Muscle of arm (tissue), 12 donors: ENCODE results near the gene SETDB1. TPM values are rescaled to one million over a fixed set of nuclear protein-coding genes. Genes with fewer than 3 reads are reported as not detected.
"Not testable (repeated sequence)": the region's sequence is repeated elsewhere in the genome, so short reads cannot be mapped to it uniquely, and the experiment has no call there.

Source experiments
- DNase-seq: peaks from one replicate; pipeline ENCODE4 v3.0.0-alpha.2; 2013
- polyA plus RNA-seq, 12 donors: library from polyadenylated mRNA; unstranded; fragments of 120-200 nt; gene quantifications; one replicate each; pipeline ENCODE4 v1.2.1, GENCODE V29; 2013; ENCODE audit not compliant: insufficient read length in 12 of 12

The SETDB1 gene
- polyA plus RNA-seq, 12 donors, result 29.8 to 72.2 (median 39.1) TPM; not detected in 1

DNA sequence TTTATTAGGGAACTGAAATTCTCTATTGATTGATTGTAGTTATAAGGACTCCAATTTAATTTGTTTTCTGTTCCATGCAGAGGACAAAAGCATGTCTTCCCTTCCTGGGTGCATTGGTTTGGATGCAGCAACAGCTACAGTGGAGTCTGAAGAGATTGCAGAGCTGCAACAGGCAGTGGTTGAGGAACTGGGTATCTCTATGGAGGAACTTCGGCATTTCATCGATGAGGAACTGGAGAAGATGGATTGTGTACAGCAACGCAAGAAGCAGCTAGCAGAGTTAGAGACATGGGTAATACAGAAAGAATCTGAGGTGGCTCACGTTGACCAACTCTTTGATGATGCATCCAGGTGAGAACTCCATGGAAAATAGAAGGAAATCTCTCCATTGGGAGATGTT is 1.5 kb downstream of the SETDB1 start:
- DNase-seq, result no peak

GRCh38 chr1:150928286-150928685 is 2.1 kb downstream of the SETDB1 start:
- no peak for DNase-seq

DNA sequence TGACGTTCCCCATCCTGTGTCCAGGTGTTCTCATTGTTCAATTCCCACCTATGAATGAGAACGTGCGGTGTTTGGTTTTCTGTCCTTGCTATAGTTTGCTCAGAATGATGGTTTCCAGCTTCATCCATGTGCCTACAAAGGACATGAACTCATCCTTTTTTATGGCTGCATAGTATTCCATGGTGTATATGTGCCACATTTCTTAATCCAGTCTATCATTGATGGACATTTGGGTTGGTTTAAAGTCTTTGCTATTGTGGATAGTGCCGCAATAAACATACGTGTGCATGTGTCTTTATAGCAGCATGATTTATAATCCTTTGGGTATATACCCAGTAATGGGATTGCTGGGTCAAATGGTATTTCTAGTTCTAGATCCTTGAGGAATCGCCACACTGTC is 2.6 kb downstream of the SETDB1 start:
- DNase-seq, result not testable (repeated sequence)

GRCh38 chr1:150931773-150932172 is 5.6 kb downstream of the SETDB1 start:
- DNase-seq, result no peak

GRCh38 chr1:150944856-150945255 is 18.7 kb downstream of the SETDB1 start:
- no peak for DNase-seq

DNA sequence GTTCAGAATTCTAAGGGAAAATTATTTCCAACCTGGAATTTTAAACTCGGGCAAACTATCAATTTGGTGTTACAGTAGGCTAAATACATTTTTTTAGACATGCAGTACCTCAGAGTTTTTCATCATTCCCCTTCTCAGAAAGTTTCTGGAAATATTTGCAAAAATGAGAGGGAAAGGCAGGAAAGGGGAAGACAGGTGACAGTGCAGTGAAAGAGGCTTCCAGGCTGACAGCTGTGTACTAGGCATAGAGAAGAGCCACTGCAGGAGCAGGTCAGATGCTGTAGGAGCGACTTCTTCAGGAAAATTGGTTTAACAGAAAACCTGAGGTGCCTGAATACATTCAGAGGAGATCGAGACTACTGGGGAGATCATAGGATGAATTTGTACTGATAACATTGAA is 28.5 kb downstream of the SETDB1 start:
- no peak for DNase-seq

GRCh38 chr1:150955280-150955679 is 29.1 kb downstream of the SETDB1 start:
- no peak for DNase-seq

DNA sequence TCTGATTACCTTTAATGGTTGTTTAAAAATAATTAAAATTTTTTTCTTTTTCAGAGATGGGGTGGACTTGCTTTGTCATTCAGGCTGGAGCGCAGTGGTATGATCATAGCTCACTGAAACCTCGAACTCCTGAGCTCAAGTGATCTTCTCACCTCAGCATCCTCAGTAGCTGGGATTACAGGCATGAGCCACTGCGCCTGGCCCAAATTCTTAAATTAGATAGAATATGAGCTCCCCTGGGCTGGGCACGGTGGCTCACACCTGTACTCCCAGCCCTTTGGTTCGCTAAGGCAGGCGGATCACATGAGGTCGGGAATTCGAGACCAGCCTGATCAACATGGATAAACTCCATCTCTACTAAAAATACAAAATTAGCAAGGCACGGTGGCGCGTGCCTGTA is 31.5 kb downstream of the SETDB1 start:
- DNase-seq, result no peak

DNA sequence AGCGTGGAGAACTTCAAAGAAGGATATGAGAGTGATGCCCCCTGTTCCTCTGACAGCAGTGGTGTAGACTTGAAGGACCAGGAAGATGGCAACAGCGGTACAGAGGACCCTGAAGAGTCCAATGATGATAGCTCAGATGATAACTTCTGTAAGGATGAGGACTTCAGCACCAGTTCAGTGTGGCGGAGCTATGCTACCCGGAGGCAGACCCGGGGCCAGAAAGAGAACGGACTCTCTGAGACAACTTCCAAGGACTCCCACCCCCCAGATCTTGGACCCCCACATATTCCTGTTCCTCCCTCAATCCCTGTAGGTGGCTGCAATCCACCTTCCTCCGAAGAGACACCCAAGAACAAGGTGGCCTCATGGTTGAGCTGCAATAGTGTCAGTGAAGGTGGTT is 34.5 kb downstream of the SETDB1 start:
- DNase-seq, result no peak

- no peak for DNase-seq
Measured at GRCh38 chr1:150961756-150962155, 35.6 kb downstream of the SETDB1 start.

GRCh38 chr1:150963321-150964163 is 37.4 kb downstream of the SETDB1 start:
- no peak for DNase-seq

GRCh38 chr1:150964164-150964489 is 38.0 kb downstream of the SETDB1 start:
- DNase-seq, result no peak

DNA sequence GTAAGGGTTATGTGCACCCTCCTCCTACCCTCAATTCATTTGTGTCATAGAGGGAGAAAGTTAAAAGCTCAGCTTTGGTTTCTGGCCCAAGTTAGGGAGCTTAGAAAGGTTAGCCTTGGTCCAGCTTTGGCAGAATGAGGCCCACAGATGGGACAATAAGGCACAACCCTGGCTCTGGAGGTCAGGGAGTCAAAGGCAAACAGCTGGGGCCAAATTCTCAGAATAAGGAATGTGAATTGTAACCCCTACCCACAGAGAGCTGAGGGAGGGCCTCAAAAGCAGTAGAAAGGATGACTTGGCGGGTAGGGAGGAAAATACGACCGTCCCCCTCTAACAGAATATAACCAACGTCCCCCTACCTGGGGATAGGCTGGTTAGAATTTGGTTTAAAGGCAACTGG is 39.4 kb downstream of the SETDB1 start:
- DNase-seq, result no peak

DNA sequence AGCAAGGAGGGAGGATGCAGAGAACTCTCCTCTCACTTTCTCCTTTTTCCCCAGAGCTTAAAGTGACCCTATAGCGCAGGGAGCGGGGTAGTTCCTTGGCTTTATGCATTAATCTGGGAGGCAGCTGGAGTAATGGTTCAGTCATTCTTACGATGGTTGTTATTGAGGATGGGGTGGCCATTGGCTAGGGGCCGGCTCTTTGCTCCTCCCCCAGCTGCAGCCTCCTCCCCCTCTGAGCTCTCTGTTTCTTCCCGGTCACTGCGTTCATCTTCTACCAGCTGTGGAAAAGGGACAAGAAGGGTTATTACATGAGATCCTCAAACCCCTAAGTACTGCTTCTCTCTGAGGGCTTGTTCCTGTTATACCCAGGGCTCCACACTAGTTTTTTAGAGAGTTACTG is 39.8 kb downstream of the SETDB1 start:
- DNase-seq, result no peak

- no peak for DNase-seq
Measured at GRCh38 chr1:150967936-150968335, 41.8 kb downstream of the SETDB1 start.

DNA sequence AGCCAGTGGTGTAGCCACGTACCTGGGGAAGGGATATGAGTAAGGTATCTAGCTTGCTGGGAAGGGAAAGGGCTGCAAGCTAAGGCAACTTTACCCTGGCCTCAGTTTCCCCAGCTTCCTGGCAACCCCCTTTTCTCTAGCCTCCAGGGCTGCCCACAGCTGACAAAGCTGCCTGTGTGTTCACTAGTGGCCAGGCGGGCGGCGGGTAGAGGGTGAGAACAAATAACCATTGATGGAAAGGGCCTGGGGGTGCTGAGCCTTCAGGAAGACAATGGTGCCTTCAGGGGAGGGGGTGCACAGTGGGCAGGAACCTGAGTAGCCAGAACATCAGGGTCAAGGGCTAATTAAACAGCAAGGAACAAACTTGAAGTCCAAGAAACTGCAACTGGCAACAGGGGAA is 42.3 kb downstream of the SETDB1 start:
- DNase-seq, result no peak

DNA sequence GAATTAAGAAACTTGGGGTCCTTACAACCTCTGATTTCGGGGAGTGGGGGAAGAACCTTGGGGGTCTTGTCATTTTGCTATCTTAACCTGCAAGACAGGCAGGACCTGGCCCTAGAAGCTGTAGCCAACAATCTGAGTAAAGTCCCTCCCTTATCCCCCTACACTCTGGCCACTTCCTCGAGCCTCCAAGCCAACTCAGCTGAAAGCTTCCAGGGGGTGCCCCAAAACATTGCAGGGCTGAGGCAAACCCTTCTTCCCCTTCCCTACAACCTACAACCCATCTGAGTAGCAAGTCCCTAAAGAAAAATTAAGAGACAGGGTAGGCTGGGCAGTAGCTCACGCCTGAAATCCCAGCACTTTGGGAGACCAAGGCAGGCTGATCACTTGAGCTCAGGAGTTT is 43.5 kb downstream of the SETDB1 start:
- no peak for DNase-seq

DNA sequence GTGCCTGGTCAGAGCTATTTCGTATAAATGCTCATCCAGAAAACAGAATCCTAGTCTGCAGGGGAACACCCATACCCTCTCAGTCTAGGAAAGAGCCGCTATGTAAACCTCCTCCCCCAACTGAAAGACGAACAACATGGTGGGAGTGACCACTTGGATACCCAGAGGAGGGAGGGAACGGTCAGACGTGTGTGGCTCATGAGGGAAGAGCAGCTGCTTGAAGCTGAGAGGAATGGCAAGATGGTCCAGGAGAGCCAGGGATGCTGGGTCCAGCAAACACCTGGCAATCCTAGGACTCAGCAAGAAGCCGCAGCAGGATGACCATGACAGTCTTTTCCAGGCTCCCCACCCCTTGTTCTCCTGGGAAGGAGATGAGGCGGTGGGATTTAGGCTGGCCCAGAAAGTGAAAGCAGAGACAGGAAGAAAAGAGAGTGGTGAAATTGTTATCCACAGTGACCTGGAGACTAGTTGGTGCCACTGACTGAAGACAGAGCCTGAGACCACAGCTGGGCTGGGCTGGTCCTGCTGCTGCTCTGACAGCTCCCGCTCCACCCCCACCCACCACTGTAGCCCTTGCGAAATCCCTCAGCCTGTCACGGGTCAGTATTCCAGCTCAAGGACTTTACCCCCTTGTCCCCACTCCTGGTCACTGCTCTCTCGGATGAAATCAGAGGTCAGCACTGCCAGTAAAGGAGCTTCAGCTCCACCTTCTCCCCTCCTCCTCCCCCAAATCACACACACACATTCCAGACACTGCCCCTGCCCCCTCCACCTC is 44.8 kb downstream of the SETDB1 start:
- no peak for DNase-seq

- DNase-seq, result no peak
Measured at GRCh38 chr1:150971583-150972416, 45.6 kb downstream of the SETDB1 start.

DNA sequence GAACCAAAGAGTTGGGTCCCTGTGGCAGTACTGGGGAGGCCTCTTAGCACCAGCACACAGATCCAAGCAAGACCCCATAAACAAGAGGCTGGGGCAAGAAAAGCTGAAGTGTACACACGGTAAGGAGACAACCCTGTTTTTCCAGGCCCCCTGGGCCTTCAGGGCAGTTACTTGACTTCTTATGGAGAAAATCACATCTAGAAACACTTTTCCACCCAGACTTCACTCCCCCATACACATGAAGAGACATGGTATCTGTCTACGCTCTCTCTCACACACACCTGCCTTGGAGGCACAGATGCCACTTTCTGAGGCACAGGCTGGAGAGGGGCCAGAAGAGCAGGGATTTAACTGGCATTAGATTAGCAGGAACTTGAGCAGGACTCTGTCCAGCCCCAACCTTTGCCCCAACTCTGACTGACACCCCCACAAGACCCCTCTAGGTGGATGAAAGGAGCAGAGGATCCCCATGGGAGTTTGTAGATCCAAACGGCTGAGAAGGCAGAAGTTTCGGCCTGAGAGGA is 46.3 kb downstream of the SETDB1 start:
- no peak for DNase-seq

DNA sequence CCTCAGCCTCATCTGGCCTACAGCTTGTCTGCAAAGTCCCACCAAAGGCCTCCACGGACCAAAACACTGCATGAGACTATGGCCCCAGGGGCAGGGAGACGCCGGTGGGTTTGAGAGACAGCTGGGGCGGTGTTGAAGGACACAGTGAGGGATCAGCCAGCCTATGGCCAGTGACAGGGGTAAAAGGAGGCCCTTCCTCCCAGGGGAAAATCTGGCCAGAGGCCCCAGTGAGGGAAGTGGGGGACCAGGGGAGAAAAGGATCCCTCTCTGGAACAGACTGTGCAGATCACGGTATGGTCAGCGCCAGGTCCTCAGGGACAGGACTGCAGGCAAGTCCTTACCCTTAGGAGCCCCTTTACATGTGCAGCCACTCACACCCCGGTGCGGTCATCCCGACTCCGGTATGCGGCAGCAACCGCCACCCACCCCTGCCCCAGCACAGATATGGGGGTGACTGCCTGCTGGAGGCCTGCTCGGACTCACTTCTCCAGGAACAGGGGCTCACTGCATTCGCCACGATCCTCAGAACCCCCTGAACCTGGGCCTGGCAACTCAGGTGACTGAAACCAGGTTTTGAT is 47.2 kb downstream of the SETDB1 start:
- DNase-seq, result no peak
